Peyer's patch (tissue), 4 donors: ENCODE results near the gene DUOXA1. TPM values are rescaled to one million over a fixed set of nuclear protein-coding genes. Genes with fewer than 3 reads are reported as not detected.
"Not testable (repeated sequence)": the region's sequence is repeated elsewhere in the genome, so short reads cannot be mapped to it uniquely, and the experiment has no call there.

ENCODE experiments used
- DNase-seq, 3 donors: peaks; one replicate each; pipeline ENCODE4 v3.0.0-alpha.2; 2017 to 2019
- H3K27ac ChIP-seq, 4 donors: fragments of 200-600 bp; sonication (generic); one replicate each; pipeline ENCODE4 v1.5.1; 2016 to 2019
- H3K27me3 ChIP-seq, 2 donors: fragments of 200-600 bp; sonication (generic); one replicate each; pipeline ENCODE4 v1.5.1; 2019
- H3K36me3 ChIP-seq, 3 donors: fragments of 200-600 bp; sonication (generic); one replicate each; pipeline ENCODE4 v1.5.1; 2016 to 2019
- H3K4me1 ChIP-seq, 4 donors: fragments of 200-600 bp; sonication (generic); one replicate each; pipeline ENCODE4 v1.5.1; 2016 to 2019
- H3K4me3 ChIP-seq, 4 donors: fragments of 200-600 bp; sonication (generic); 1 replicate in 3 of 4; 2 replicates in 1 of 4; pipeline ENCODE4 v1.5.1; 2016 to 2019; ENCODE audit warnings: mild to moderate bottlenecking in 1 of 4
- H3K9me3 ChIP-seq, 4 donors: fragments of 200-600 bp; sonication (generic); one replicate each; pipeline ENCODE4 v1.5.1; 2016 to 2019; ENCODE audit warnings: mild to moderate bottlenecking in 1 of 4
- POLR2A ChIP-seq, 2 donors: fragments of 450-650 bp; IDR thresholded peaks; one replicate each; pipeline ENCODE4 v1.5.1; 2017; ENCODE audit warnings: antibody characterized with exemption in 2 of 2, mild to moderate bottlenecking in 2 of 2, moderate library complexity in 2 of 2
- total RNA-seq, 4 donors: library from RNA; depleted of rRNA; stranded (reverse); fragments of >200 nt; gene quantifications; one replicate each; pipeline ENCODE4 v1.1.0, GENCODE V29; 2016
- TF ChIP-seq, protein P1 (sequence below), 6 experiments: fragments of 450-650 bp in 4 of 6; fragments of 200-600 bp in 2 of 6; sonication (generic) in 1 of 6; IDR thresholded peaks; one replicate each; pipeline ENCODE4 v1.5.1; 2017 to 2019; ENCODE audit warnings: antibody characterized with exemption in 6 of 6, mild to moderate bottlenecking in 3 of 6, moderate library complexity in 1 of 6

DUOXA1 gene
- total RNA-seq, 4 donors from 2014 or later = 1.2 TPM; not detected in 3

DNA sequence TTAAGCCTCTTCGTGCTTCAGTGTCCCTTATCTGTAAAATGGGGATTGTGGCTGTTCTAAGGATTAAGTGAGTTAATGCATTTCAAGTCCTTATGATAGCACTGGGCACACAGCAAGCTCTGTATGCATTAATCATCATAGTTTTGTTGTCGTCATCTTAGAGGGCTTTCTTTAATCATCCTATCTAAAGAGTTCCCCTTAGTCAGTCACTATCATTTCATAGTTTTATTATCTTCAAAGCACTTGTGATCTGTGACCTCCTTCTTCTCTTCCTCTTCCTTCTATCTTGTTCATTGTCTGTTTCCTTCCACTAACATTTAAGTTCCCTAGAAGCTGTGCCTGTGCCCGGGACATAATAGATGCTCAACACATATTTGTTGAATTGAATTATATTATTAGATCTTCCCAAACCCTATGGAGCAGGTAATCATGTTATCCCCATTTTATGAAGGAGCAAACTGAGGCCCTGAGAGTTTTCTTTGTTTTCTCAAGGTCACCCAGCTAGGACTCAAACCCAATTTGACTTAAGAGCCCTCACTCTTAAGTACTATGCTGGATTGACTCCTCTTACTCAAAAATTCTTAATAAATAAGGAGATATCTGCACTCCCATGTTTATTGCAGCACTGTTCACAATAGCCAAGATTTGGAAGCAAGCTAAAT lies 39.8 kb downstream of the DUOXA1 start:
- no peak for DNase-seq

DNA sequence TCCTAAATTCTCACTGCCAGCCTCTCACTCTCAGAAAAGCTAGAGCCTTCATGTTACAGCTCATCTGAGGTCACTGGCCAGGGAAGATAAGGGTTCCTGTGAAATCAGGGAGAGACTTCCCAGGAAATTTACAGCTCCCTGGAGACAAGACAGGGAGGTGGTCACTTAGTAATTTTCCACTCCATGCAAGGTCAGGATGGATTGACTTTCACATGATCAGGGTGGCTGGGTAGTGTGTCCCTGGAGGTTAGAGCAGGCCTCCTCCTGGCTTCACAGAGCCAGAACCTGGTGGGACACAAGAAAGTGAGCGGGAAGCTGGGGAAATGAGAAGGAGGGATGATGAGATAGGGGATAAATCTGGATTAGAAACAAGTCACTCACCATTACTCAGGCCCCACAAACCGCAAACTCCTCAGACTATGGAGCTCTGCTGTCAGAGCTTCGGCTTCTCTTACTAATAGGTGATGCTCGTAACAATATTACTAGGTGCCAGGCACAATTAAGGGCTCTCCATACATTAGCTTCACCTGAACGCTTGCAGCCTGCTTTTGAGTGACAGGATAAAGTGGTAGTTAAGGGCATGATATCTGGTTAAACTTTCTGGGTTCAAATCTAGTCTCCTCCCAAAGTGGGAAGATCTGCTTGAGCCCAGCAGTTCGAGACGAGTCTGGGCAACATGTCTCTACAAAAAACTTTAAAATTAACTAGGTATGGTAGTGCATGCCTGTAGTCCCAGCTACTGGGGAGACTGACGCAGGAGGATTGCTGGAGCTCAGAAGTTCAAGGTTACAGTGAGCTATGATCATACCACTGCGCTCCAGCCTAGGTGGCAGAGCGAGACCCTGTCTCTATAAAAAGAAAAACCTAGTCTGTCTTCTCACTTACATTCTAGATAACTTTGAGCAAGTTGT lies 40.6 kb downstream of the DUOXA1 start:
- Histone ChIP-seq H3K4me1 (no peaks in the 10 kb centered on the region), H3K27me3 (no peaks in the 10 kb centered on the region), H3K36me3 (no peaks in the 10 kb centered on the region), H3K27ac (no peak overlapping the region), H3K9me3 (no peaks in the 10 kb centered on the region), H3K4me3 (no peak overlapping the region)
- TF ChIP-seq POLR2A (IDR thresholded peaks at IDR 0.05) = no peak
- TF ChIP-seq, protein P1, sequence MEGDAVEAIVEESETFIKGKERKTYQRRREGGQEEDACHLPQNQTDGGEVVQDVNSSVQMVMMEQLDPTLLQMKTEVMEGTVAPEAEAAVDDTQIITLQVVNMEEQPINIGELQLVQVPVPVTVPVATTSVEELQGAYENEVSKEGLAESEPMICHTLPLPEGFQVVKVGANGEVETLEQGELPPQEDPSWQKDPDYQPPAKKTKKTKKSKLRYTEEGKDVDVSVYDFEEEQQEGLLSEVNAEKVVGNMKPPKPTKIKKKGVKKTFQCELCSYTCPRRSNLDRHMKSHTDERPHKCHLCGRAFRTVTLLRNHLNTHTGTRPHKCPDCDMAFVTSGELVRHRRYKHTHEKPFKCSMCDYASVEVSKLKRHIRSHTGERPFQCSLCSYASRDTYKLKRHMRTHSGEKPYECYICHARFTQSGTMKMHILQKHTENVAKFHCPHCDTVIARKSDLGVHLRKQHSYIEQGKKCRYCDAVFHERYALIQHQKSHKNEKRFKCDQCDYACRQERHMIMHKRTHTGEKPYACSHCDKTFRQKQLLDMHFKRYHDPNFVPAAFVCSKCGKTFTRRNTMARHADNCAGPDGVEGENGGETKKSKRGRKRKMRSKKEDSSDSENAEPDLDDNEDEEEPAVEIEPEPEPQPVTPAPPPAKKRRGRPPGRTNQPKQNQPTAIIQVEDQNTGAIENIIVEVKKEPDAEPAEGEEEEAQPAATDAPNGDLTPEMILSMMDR (IDR thresholded peaks at IDR 0.05) = no peak
- no peak for DNase-seq

More for the DNA sequence above, 39.8 kb downstream of the DUOXA1 start:
- Histone ChIP-seq H3K27me3 (no peaks in the 10 kb centered on the region), H3K27ac (no peak overlapping the region), H3K9me3 (no peaks in the 10 kb centered on the region), H3K36me3 (no peaks in the 10 kb centered on the region), H3K4me3 (no peak overlapping the region), H3K4me1 (no peaks in the 10 kb centered on the region)
- no peak for TF ChIP-seq POLR2A (IDR thresholded peaks at IDR 0.05)
- TF ChIP-seq, protein P1 (IDR thresholded peaks at IDR 0.05) = no peak

DNA sequence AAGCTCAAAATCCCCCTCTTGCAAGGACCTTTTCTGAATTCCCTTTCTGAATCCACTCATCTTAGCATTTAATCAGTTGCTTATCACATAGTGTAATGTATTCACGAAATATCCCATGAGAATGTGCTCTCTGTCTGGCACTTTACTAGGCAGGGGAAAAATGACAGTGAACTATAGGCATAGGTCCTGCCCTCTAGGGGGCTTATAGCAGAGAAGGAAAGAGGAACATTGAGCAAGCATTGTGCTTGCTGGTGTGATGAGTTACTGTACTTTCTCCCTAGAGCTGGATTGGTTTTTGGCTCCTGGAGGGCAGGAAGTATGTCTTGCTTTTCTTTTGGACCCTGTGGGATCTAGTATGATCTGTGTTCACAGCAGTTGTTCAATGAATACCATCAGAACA lies 42.2 kb downstream of the DUOXA1 start:
- Histone ChIP-seq H3K4me1 (no peaks in the 10 kb centered on the region), H3K9me3 (no peaks in the 10 kb centered on the region), H3K36me3 (no peaks in the 10 kb centered on the region), H3K27me3 (no peaks in the 10 kb centered on the region), H3K4me3 (no peak overlapping the region), H3K27ac (no peak overlapping the region)
- DNase-seq = no peak
- TF ChIP-seq, protein P1 (IDR thresholded peaks at IDR 0.05) = no peak
- TF ChIP-seq POLR2A (IDR thresholded peaks at IDR 0.05) = no peak

DNA sequence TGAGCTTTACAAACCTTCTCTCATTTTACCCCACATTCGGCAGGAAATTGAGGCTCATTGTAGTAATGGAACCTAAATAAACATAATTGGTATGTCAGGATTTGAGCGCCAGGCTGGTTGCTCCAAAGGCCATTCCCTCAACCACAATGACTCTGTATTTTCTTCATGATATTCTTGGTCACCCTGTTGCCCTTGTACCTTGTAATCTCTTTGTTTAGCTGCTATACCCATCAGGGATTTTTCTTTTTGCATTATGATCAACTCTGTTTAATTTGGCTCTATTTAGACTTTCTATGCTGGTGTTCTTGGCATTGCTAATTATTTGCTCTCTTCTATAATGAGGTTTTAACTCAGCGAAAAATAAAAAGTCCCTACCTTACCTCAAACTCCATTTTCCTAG lies 45.5 kb downstream of the DUOXA1 start:
- Histone ChIP-seq H3K36me3 (no peaks in the 10 kb centered on the region), H3K9me3 (no peaks in the 10 kb centered on the region), H3K4me1 (no peaks in the 10 kb centered on the region), H3K4me3 (no peak overlapping the region), H3K27ac (no peak overlapping the region), H3K27me3 (no peaks in the 10 kb centered on the region)
- no peak for TF ChIP-seq POLR2A (IDR thresholded peaks at IDR 0.05)
- TF ChIP-seq, protein P1 (IDR thresholded peaks at IDR 0.05) = no peak
- no peak for DNase-seq

DNA sequence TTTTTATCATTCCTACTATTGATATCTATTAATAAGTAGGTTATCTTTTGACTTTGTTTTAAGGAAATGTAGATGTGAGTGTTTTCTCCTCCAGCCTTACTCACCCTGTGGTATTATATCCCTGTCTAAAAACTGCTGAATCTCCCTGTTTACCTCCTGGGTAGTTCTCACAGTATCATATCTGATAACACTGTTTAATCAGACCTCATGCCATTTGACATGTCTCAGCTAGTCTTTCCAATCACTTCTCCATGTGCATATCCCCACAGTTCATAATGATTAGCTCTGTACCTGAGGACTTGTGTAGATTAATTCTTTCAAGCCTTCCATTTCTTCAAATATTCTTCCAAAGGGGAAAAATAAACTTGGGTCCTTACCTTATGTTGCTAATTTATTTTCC lies 46.5 kb downstream of the DUOXA1 start:
- no peak for DNase-seq
- Histone ChIP-seq H3K36me3 (no peaks in the 10 kb centered on the region), H3K27ac (no peak overlapping the region), H3K4me1 (no peaks in the 10 kb centered on the region), H3K9me3 (no peaks in the 10 kb centered on the region), H3K4me3 (no peak overlapping the region), H3K27me3 (no peaks in the 10 kb centered on the region)
- TF ChIP-seq, protein P1 (IDR thresholded peaks at IDR 0.05) = no peak
- TF ChIP-seq POLR2A (IDR thresholded peaks at IDR 0.05) = no peak

DNA sequence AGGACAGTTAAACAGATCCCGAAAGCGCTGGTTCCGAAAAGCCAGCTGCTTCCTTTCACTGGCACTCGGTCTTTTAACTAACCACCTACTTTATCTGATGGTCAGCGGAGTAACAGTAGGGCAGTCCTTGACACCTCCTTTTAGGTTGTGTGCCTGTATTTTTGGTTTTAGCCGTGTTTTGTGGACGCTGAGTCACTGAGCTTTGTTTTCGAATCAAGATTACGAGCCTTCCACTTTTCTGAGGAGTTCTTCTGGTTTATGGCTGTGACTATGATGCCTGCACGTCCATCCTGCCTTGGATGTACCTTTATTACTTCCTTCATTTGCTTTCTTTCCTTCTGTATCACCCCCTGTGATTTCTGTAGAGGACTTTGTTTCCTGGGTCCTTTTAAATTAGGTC lies 47.3 kb downstream of the DUOXA1 start:
- H3K9me3 ChIP-seq, H3K36me3 ChIP-seq, H3K4me1 ChIP-seq, DNase-seq, H3K27ac ChIP-seq, H3K27me3 ChIP-seq, H3K4me3 ChIP-seq: not testable (repeated sequence)

DNA sequence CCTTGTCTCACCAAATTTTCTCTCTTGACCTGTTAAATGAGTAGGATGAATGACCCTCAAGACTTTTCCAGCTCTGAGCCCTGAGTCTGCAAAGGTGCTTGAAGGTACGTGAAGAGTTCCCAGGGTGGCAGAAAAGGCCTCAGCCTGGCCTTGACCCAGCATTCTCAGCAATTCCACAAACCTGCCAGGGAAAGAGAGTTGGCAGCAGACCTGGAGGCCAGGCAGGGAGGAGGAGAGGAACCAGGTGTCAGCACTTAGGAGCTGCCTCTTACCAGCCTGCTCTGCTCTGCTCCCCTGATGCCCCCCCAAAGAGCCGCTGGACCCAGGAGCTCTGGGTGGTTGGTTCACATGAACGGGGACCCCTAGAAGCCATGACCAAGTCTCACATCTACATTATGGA lies 49.1 kb downstream of the DUOXA1 start:
- not testable (repeated sequence) for DNase-seq, H3K9me3 ChIP-seq, H3K4me1 ChIP-seq, H3K36me3 ChIP-seq, H3K4me3 ChIP-seq, H3K27ac ChIP-seq, H3K27me3 ChIP-seq

DNA sequence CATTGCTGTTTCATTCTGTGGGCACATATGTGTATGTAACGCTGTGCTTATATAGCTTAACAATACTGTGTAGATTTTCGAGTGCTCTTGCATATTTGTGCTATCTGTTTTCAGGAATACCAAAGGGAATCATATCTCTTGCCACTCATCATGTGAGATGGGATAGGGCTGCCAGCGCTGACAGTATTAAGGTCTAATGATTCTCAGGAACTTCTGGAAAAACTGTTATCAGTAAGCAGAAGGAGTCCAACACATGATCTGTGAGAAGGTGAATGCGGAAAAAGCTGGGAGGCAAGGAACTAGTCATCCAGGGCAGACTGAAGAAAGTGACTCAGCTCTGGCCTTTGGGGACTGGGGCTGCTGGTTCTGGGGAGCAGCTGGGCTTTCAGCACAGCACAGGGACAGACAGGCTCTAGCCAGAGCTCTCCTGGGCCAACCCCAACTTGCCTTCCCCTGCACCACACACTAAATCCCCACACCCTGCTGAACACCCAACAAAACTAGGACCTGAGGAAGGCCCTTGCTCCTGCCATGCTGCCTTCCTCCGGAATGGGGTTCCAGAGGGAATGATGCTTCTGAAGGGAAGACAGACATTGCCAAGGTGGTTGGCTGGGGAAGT lies 49.9 kb downstream of the DUOXA1 start:
- H3K36me3 ChIP-seq, H3K4me3 ChIP-seq, H3K4me1 ChIP-seq, H3K27ac ChIP-seq, H3K9me3 ChIP-seq, DNase-seq, H3K27me3 ChIP-seq: not testable (repeated sequence)

DNA sequence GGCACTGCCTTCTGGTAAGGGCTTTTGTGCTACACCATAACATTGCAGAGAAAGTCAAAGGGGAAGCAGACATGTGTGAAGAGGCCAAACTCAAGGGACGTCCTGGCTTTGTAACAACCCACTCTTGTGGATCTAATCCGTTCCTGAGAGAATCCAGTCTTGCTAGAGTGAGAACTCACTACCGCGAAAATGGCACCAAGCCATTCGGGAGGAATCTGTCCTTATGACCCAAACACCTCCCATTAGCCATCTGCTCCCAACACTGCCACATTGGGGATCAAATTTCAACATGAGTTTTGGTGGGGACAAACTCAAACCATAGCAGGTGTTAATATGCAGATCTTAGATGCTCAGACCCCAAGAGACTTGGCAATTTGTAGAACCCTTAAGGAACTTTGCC lies 50.5 kb downstream of the DUOXA1 start:
- H3K9me3 ChIP-seq, H3K4me3 ChIP-seq, H3K36me3 ChIP-seq, H3K27me3 ChIP-seq, H3K27ac ChIP-seq, H3K4me1 ChIP-seq, DNase-seq: not testable (repeated sequence)
